Measurements from ENCODE around the gene TPPP. TPM values are rescaled to one million over a fixed set of nuclear protein-coding genes. Genes with fewer than 3 reads are reported as not detected.

Gene TPPP
- total and polyA plus RNA-seq, 2 donors (not counting 3 experiments of a cell fraction or from before 2014, with no cell fraction given), result 0.04 to 0.09 TPM

GRCh38 chr5:635306-636055, 57.7 kb downstream of the TPPP start:
- dilution Hi-C loops (cut with MboI; ENCODE audit: extremely low pct_ligation_motif_present, low sequenced_read_pairs) (no loop called here), intact Hi-C loops (cut with micrococcal nuclease) (no loop called here)
- no TSS peak for BruUV-seq (replicated peaks)

More at GRCh38 chr5:635306-636055, 57.7 kb downstream of the TPPP start:
- FAIRE-seq (peak; percentile 21), DNase-seq (ENCODE audit: low read depth, low spot score) (no peak)
- no peak overlapping the region for H3K27ac ChIP-seq (ENCODE audit: insufficient read depth, low read depth, low read length)
- H3K9ac ChIP-seq (replicated peaks; ENCODE audit: extremely low read depth, insufficient read depth, low read length), result no peak overlapping the region
- peaks cover 0 to 9% of the 10 kb centered on the region in 2 experiments for H3K36me3 ChIP-seq (ENCODE audit: control insufficient read depth in 2 of 2, extremely low read depth in 1 of 2, insufficient read depth in 2 of 2, low read length in 2 of 2)
- H3K4me1 ChIP-seq (ENCODE audit: control insufficient read depth, extremely low read depth, insufficient read depth, low read length), result no peaks in the 10 kb centered on the region
- no peak overlapping the region for H2AFZ ChIP-seq (ENCODE audit: low read depth, low read length)
- no peak for TF ChIP-seq FOS (IDR thresholded peaks at IDR 0.05; ENCODE audit: borderline replicate concordance, insufficient read depth, low read length)
- TF ChIP-seq GATA2 (IDR thresholded peaks at IDR 0.05; ENCODE audit: insufficient read depth, insufficient read length, low read depth, low read length), result no peak
- no peak for TF ChIP-seq POLR2A (IDR thresholded peaks at IDR 0.05; ENCODE audit: low read depth, low read length)
- no peak for TF ChIP-seq JUN (IDR thresholded peaks at IDR 0.05; ENCODE audit: borderline replicate concordance, insufficient read depth, insufficient read length, low read depth)
- TF ChIP-seq EZH2 (IDR thresholded peaks at IDR 0.05; ENCODE audit: borderline replicate concordance, low read depth, low read length, severe bottlenecking), result no peak
- no peak for TF ChIP-seq POLR2AphosphoS5 (IDR thresholded peaks at IDR 0.05; ENCODE audit: insufficient read depth, low read depth, low read length)
- TF ChIP-seq CTCF (IDR thresholded peaks at IDR 0.05; ENCODE audit: extremely low read depth in 1 of 2, insufficient read depth in 1 of 2, low read depth in 1 of 2, low read length in 2 of 2), result no peak
- no peak for TF ChIP-seq MYC (IDR thresholded peaks at IDR 0.05; ENCODE audit: low read depth, low read length)
- no peak for TF ChIP-seq MAX (IDR thresholded peaks at IDR 0.05; ENCODE audit: insufficient read depth, insufficient read length)
- no peaks in the 10 kb centered on the region for H3K79me2 ChIP-seq (ENCODE audit: control insufficient read depth, insufficient read depth, low read length)
- H3K4me3 ChIP-seq (replicated peaks in 1 of 3; ENCODE audit: insufficient read depth in 1 of 3, low read depth in 1 of 3, low read length in 3 of 3), result no peak overlapping the region
- H3K9me3 ChIP-seq (replicated peaks; ENCODE audit: control insufficient read depth, insufficient read depth, low read length), result no peaks in the 10 kb centered on the region
- H4K20me1 ChIP-seq (replicated peaks; ENCODE audit: control insufficient read depth, extremely low read depth, insufficient read depth, low read length), result no peaks in the 10 kb centered on the region
- ChIA-PET CTCF (interaction anchor here (2.1 kb wide), 1 partner anchor 34 kb away, joined by 4 read pairs; no protein-coding TSS in a partner anchor), POLR2A (no interaction called here)
- no peaks in the 10 kb centered on the region for H3K27me3 ChIP-seq (ENCODE audit: control insufficient read depth in 2 of 2, insufficient read depth in 2 of 2, low read length in 2 of 2)
- H3K9me1 ChIP-seq (replicated peaks; ENCODE audit: control insufficient read depth, extremely low read depth, insufficient read depth, low read length), result no peaks in the 10 kb centered on the region
- no peak overlapping the region for H3K4me2 ChIP-seq (ENCODE audit: insufficient read depth, low read length)
